ENCODE data around the gene MPRIP.
A peak's percentile ranks its signal among the peaks of the same experiment; 100 is the strongest.
"Not testable (repeated sequence)": the region's sequence is repeated elsewhere in the genome, so short reads cannot be mapped to it uniquely, and the experiment has no call there.

The MPRIP gene

GRCh38 chr17:17042384-17042736, at the start of gene MPRIP:
Gene MPRIP (plus strand): TSS chr17:17042457. CDS start chr17:17042849, 392 bp downstream.
- no peaks in the 10 kb centered on the region for H3K9me3 ChIP-seq
- no peaks in the 10 kb centered on the region; the same call in 1 of the 2 replicates for H3K36me3 ChIP-seq
- H3K4me1 ChIP-seq = peaks cover 67% of the 10 kb centered on the region
- peak within 1 kb of the TSS; percentile 96 for H3K4me2 ChIP-seq
- peak within 1 kb of the TSS; percentile 86 for H3K27ac ChIP-seq
- H3K27me3 ChIP-seq = no peaks in the 10 kb centered on the region
- peak within 1 kb of the TSS; percentile 77 for H3K4me3 ChIP-seq
- no peak for TF ChIP-seq Cebpa-rat (IDR thresholded peaks at IDR 0.05)
- H4K20me1 ChIP-seq = peaks cover 48% of the 10 kb centered on the region
- H3K9ac ChIP-seq = peak within 1 kb of the TSS; percentile 89

GRCh38 chr17:16994631-16995030, 47.6 kb upstream of the MPRIP start:
- Histone ChIP-seq H4K20me1 (no peaks in the 10 kb centered on the region), H3K9me3 (no peaks in the 10 kb centered on the region), H3K4me1 (peaks cover 35% of the 10 kb centered on the region), H3K4me3 (no peak overlapping the region), H3K4me2 (no peak overlapping the region), H3K9ac (no peak overlapping the region), H3K27ac (no peak overlapping the region), H3K36me3 (no peaks in the 10 kb centered on the region), H3K27me3 (no peaks in the 10 kb centered on the region)
- no peak for TF ChIP-seq Cebpa-rat (IDR thresholded peaks at IDR 0.05)

GRCh38 chr17:16995930-16996329, 46.3 kb upstream of the MPRIP start:
- Histone ChIP-seq H3K4me1 (peaks cover 27% of the 10 kb centered on the region), H4K20me1 (no peaks in the 10 kb centered on the region), H3K4me2 (no peak overlapping the region), H3K27me3 (no peaks in the 10 kb centered on the region), H3K4me3 (no peak overlapping the region), H3K9me3 (no peaks in the 10 kb centered on the region), H3K27ac (no peak overlapping the region), H3K9ac (no peak overlapping the region), H3K36me3 (no peaks in the 10 kb centered on the region)
- TF ChIP-seq Cebpa-rat (IDR thresholded peaks at IDR 0.05) = no peak

GRCh38 chr17:16996726-16997125, 45.5 kb upstream of the MPRIP start:
- not testable (repeated sequence) for H3K27me3 ChIP-seq, H3K36me3 ChIP-seq, H3K4me3 ChIP-seq, H3K9ac ChIP-seq, H3K27ac ChIP-seq, H3K9me3 ChIP-seq, H4K20me1 ChIP-seq
- Histone ChIP-seq H3K4me1 (peaks cover 27% of the 10 kb centered on the region), H3K4me2 (peak overlapping the region; percentile 27)

- Histone ChIP-seq H3K4me3 (no peak overlapping the region), H3K9me3 (no peaks in the 10 kb centered on the region), H4K20me1 (no peaks in the 10 kb centered on the region), H3K4me1 (peaks cover 36% of the 10 kb centered on the region), H3K36me3 (no peaks in the 10 kb centered on the region), H3K4me2 (peak overlapping the region; percentile 27), H3K27me3 (no peaks in the 10 kb centered on the region), H3K27ac (no peak overlapping the region), H3K9ac (no peak overlapping the region)
- TF ChIP-seq Cebpa-rat (IDR thresholded peaks at IDR 0.05) = no peak
These were observed 44.5 kb upstream of the MPRIP start for GRCh38 chr17:16997514-16998429.

- Histone ChIP-seq H3K9me3 (no peaks in the 10 kb centered on the region), H3K4me3 (no peak overlapping the region), H3K27me3 (no peaks in the 10 kb centered on the region), H3K4me2 (no peak overlapping the region), H3K9ac (no peak overlapping the region), H3K4me1 (peaks cover 55% of the 10 kb centered on the region), H3K27ac (no peak overlapping the region), H3K36me3 (no peaks in the 10 kb centered on the region), H4K20me1 (no peaks in the 10 kb centered on the region)
- TF ChIP-seq Cebpa-rat (IDR thresholded peaks at IDR 0.05) = no peak
These were observed 42.2 kb upstream of the MPRIP start for GRCh38 chr17:16999931-17000625.

GRCh38 chr17:17001076-17001777, 41.0 kb upstream of the MPRIP start:
- Histone ChIP-seq H3K4me1 (peaks cover 66% of the 10 kb centered on the region), H3K27me3 (no peaks in the 10 kb centered on the region), H3K4me3 (no peak overlapping the region), H4K20me1 (no peaks in the 10 kb centered on the region), H3K36me3 (no peaks in the 10 kb centered on the region), H3K9ac (no peak overlapping the region), H3K4me2 (peak overlapping the region; percentile 49), H3K9me3 (no peaks in the 10 kb centered on the region), H3K27ac (no peak overlapping the region)
- TF ChIP-seq Cebpa-rat (IDR thresholded peaks at IDR 0.05) = no peak

- Histone ChIP-seq H3K36me3 (no peaks in the 10 kb centered on the region), H3K9me3 (no peaks in the 10 kb centered on the region), H3K4me3 (no peak overlapping the region), H3K4me1 (peaks cover 70% of the 10 kb centered on the region), H3K27me3 (no peaks in the 10 kb centered on the region), H4K20me1 (no peaks in the 10 kb centered on the region), H3K4me2 (peak overlapping the region; percentile 49), H3K9ac (no peak overlapping the region), H3K27ac (no peak overlapping the region)
- no peak for TF ChIP-seq Cebpa-rat (IDR thresholded peaks at IDR 0.05)
These were observed 40.3 kb upstream of the MPRIP start for GRCh38 chr17:17001874-17002520.

GRCh38 chr17:17002731-17003715, 39.2 kb upstream of the MPRIP start:
- H3K27ac ChIP-seq = 0 out of 2 replicates have a peak overlapping the region, but pooled peaks have one; percentile 38
- H4K20me1 ChIP-seq, H3K36me3 ChIP-seq, H3K4me3 ChIP-seq, H3K27me3 ChIP-seq, H3K9me3 ChIP-seq, H3K9ac ChIP-seq: not testable (repeated sequence)
- peak overlapping the region; percentile 49; the same call in 1 of the 2 replicates for H3K4me2 ChIP-seq
- peaks cover 71% of the 10 kb centered on the region for H3K4me1 ChIP-seq

Data from BLaER1 (cell line).